ENCODE measurements around the gene NDUFA3.

DNA sequence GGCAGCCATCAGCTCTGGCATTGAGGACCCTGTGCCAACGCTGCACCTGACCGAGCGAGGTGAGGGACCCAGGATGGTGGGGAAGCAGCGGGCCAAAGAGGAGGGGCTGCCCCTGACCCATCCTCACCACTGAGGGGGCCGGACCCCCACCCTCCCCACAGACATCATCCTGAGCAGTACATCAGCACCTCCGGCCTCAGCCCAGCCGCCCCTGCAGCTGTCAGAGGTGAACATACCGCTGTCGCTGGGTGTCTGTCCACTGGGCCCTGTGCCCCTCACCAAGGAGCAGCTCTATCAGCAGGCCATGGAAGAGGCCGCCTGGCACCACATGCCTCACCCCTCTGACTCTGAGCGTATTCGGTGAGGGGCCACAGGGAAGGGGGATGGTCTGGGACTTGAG lies 49.6 kb downstream of the NDUFA3 start:
- TF ChIP-seq POLR2AphosphoS5 (IDR thresholded peaks at IDR 0.05) (no peak), TAF1 (IDR thresholded peaks at IDR 0.05; ENCODE audit: low read depth) (no peak), EP300 (conservative IDR thresholded peaks at IDR 0.05; ENCODE audit: poor library complexity, severe bottlenecking) (no peak), SMC3 (conservative IDR thresholded peaks at IDR 0.05; ENCODE audit: poor library complexity) (no peak), RAD21 (conservative IDR thresholded peaks at IDR 0.05) (no peak), MXI1 (conservative IDR thresholded peaks at IDR 0.05; ENCODE audit: poor library complexity, severe bottlenecking) (no peak)
- TF ChIP-seq, protein P1, sequence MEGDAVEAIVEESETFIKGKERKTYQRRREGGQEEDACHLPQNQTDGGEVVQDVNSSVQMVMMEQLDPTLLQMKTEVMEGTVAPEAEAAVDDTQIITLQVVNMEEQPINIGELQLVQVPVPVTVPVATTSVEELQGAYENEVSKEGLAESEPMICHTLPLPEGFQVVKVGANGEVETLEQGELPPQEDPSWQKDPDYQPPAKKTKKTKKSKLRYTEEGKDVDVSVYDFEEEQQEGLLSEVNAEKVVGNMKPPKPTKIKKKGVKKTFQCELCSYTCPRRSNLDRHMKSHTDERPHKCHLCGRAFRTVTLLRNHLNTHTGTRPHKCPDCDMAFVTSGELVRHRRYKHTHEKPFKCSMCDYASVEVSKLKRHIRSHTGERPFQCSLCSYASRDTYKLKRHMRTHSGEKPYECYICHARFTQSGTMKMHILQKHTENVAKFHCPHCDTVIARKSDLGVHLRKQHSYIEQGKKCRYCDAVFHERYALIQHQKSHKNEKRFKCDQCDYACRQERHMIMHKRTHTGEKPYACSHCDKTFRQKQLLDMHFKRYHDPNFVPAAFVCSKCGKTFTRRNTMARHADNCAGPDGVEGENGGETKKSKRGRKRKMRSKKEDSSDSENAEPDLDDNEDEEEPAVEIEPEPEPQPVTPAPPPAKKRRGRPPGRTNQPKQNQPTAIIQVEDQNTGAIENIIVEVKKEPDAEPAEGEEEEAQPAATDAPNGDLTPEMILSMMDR (IDR thresholded peaks at IDR 0.05; ENCODE audit: poor library complexity, severe bottlenecking) = no peak
- TF ChIP-seq, protein P2, sequence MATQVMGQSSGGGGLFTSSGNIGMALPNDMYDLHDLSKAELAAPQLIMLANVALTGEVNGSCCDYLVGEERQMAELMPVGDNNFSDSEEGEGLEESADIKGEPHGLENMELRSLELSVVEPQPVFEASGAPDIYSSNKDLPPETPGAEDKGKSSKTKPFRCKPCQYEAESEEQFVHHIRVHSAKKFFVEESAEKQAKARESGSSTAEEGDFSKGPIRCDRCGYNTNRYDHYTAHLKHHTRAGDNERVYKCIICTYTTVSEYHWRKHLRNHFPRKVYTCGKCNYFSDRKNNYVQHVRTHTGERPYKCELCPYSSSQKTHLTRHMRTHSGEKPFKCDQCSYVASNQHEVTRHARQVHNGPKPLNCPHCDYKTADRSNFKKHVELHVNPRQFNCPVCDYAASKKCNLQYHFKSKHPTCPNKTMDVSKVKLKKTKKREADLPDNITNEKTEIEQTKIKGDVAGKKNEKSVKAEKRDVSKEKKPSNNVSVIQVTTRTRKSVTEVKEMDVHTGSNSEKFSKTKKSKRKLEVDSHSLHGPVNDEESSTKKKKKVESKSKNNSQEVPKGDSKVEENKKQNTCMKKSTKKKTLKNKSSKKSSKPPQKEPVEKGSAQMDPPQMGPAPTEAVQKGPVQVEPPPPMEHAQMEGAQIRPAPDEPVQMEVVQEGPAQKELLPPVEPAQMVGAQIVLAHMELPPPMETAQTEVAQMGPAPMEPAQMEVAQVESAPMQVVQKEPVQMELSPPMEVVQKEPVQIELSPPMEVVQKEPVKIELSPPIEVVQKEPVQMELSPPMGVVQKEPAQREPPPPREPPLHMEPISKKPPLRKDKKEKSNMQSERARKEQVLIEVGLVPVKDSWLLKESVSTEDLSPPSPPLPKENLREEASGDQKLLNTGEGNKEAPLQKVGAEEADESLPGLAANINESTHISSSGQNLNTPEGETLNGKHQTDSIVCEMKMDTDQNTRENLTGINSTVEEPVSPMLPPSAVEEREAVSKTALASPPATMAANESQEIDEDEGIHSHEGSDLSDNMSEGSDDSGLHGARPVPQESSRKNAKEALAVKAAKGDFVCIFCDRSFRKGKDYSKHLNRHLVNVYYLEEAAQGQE (IDR thresholded peaks at IDR 0.05; ENCODE audit: borderline replicate concordance) = no peak

All from neural cell (in vitro differentiated cells).